CD4-positive, alpha-beta T cell (primary cell): ENCODE measurements around the gene BTBD3. TPM values are rescaled to one million over a fixed set of nuclear protein-coding genes. Genes with fewer than 3 reads are reported as not detected.

Experiments used
- ATAC-seq: fragments of 200-7000 bp; cut with Tn5 transposase; one replicate; pipeline ENCODE4 v1.10.0; 2022; ENCODE audit warnings: mild to moderate bottlenecking; ENCODE audit not compliant: poor library complexity
- CTCF ChIA-PET: fragments of 350-600 bp; sonication (Branson Sonifier 250); formaldehyde crosslinking; loops from one replicate; lab custom pipeline; 2021; ENCODE audit warnings: antibody characterized with exemption, inconsistent platforms; lab: Charles Lee
- POLR2A ChIA-PET: fragments of 350-600 bp; sonication (Branson Sonifier 250); formaldehyde crosslinking; loops from one replicate; lab custom pipeline; 2021; ENCODE audit warnings: antibody characterized with exemption, inconsistent platforms; lab: Charles Lee
- DNase-seq, 14 experiments: peaks; one replicate each; pipeline ENCODE4 v3.0.0-alpha.2; 2013 to 2020; ENCODE audit warnings: mixed read lengths in 2 of 14
- H3K27ac ChIP-seq, 2 donors: one replicate each; pipeline versions ENCODE4 v1.5.1 to v1.7.0; 2013; ENCODE audit warnings: low read length in 2 of 2, low read depth in 1 of 2, mild to moderate bottlenecking in 1 of 2
- H3K27me3 ChIP-seq, 2 experiments: 1 replicate in 1 of 2; 2 replicates in 1 of 2; pipeline versions ENCODE4 v1.6.1 to v1.7.0; 2013; ENCODE audit warnings: low read length in 2 of 2, control low read depth in 1 of 2, mild to moderate bottlenecking in 1 of 2, moderate library complexity in 1 of 2; ENCODE audit not compliant: insufficient read depth in 2 of 2, control insufficient read depth in 1 of 2
- H3K36me3 ChIP-seq: one replicate; pipeline ENCODE4 v1.6.1; 2013; ENCODE audit warnings: low read length, control low read depth; ENCODE audit not compliant: insufficient read depth
- H3K4me1 ChIP-seq: one replicate; pipeline ENCODE4 v1.6.1; 2013; ENCODE audit warnings: low read length, control low read depth; ENCODE audit not compliant: insufficient read depth
- H3K4me3 ChIP-seq: one replicate; pipeline ENCODE4 v1.5.1; 2013; ENCODE audit warnings: mild to moderate bottlenecking, low read length, moderate library complexity
- H3K9me3 ChIP-seq, 2 experiments: 1 replicate in 1 of 2; 2 replicates in 1 of 2; pipeline versions ENCODE4 v1.6.1 to v1.7.0; 2013; ENCODE audit warnings: low read length in 2 of 2, mild to moderate bottlenecking in 2 of 2, control low read depth in 1 of 2, moderate library complexity in 1 of 2; ENCODE audit not compliant: control insufficient read depth in 1 of 2, insufficient read depth in 1 of 2
- H3K27ac Mint-ChIP-seq: one replicate; pipeline ENCODE4 v1.8.0; 2020; ENCODE audit warnings: mixed read lengths
- H3K27me3 Mint-ChIP-seq: one replicate; pipeline ENCODE4 v1.8.0; 2021; ENCODE audit warnings: mixed read lengths
- H3K36me3 Mint-ChIP-seq: one replicate; pipeline ENCODE4 v1.8.0; 2021; ENCODE audit warnings: low read depth, mixed read lengths
- H3K4me1 Mint-ChIP-seq: one replicate; pipeline ENCODE4 v1.8.0; 2021; ENCODE audit warnings: low read depth, mixed read lengths
- H3K4me3 Mint-ChIP-seq: one replicate; pipeline ENCODE4 v1.8.0; 2020; ENCODE audit warnings: mild to moderate bottlenecking, mixed read lengths
- H3K9me3 Mint-ChIP-seq: one replicate; pipeline ENCODE4 v1.8.0; 2020; ENCODE audit warnings: mixed read lengths
- CTCF ChIP-seq: fragments of 200-600 bp; IDR thresholded peaks from one replicate; pipeline ENCODE4 v1.8.0; 2022; ENCODE audit warnings: antibody characterized with exemption, mild to moderate bottlenecking
- intact Hi-C, 2 experiments: fragments of 100-400 bp; cut with DNase I in 1 of 2; cut with micrococcal nuclease in 1 of 2; formaldehyde crosslinking; loops; one replicate each; pipeline versions ENCODE4 v1.15.1 to v1.9.0; 2023 to 2025; cut with DNase I, micrococcal nuclease
- total RNA-seq, 174 experiments: library from RNA in 2 of 174; stranded (reverse) in 2 of 174; gene quantifications; one replicate each; pipeline ENCODE4 v1.2.3 and lab custom pipeline; 2021 to 2026

BTBD3 gene
- total RNA-seq, 2 experiments from 2014 or later = 1.0 to 3.9 TPM

- no peaks in the 10 kb centered on the region for H3K36me3 Mint-ChIP-seq
- DNase-seq (no peak), ATAC-seq (no peak)
- no peak overlapping the region for H3K27ac ChIP-seq
- ChIA-PET POLR2A (no interaction called here), CTCF (no interaction called here)
- H3K4me1 ChIP-seq = no peaks in the 10 kb centered on the region
- H3K27me3 Mint-ChIP-seq = no peaks in the 10 kb centered on the region
- peak; percentile 18 for TF ChIP-seq CTCF
- H3K4me1 Mint-ChIP-seq = peaks cover 23% of the 10 kb centered on the region
- H3K4me3 Mint-ChIP-seq = no peak overlapping the region
- no peak overlapping the region for H3K4me3 ChIP-seq
- no peaks in the 10 kb centered on the region for H3K36me3 ChIP-seq
- H3K27me3 ChIP-seq = no peaks in the 10 kb centered on the region
- no peak overlapping the region for H3K27ac Mint-ChIP-seq
- H3K9me3 Mint-ChIP-seq = no peaks in the 10 kb centered on the region
- intact Hi-C loops = no loop called here
- H3K9me3 ChIP-seq = no peaks in the 10 kb centered on the region
These were observed 5.6 kb upstream of the BTBD3 start for GRCh38 chr20:11912013-11912658.

- Histone ChIP-seq H3K9me3 (no peaks in the 10 kb centered on the region), H3K27me3 (no peaks in the 10 kb centered on the region), H3K36me3 (no peaks in the 10 kb centered on the region), H3K27ac (no peak overlapping the region), H3K4me3 (no peak overlapping the region), H3K4me1 (no peaks in the 10 kb centered on the region)
- DNase-seq = no peak
- Mint-ChIP-seq H3K27ac (no peak overlapping the region), H3K36me3 (no peaks in the 10 kb centered on the region), H3K4me1 (peaks cover 22% of the 10 kb centered on the region), H3K9me3 (no peaks in the 10 kb centered on the region), H3K4me3 (no peak overlapping the region), H3K27me3 (no peaks in the 10 kb centered on the region)
- no peak for ATAC-seq
- no peak for TF ChIP-seq CTCF
- CTCF ChIA-PET = no interaction called here
- POLR2A ChIA-PET = no interaction called here
- intact Hi-C loops = no loop called here
These were observed 4.9 kb upstream of the BTBD3 start for GRCh38 chr20:11912659-11913415.

GRCh38 chr20:11918391-11918845, 725 bp downstream of the BTBD3 start:
- peaks cover 8% of the 10 kb centered on the region for H3K36me3 Mint-ChIP-seq

More at GRCh38 chr20:11918391-11918845, 725 bp downstream of the BTBD3 start:
- intact Hi-C loops = no loop called here
- ChIA-PET POLR2A (no interaction called here), CTCF (no interaction called here)
- H3K27me3 ChIP-seq = no peaks in the 10 kb centered on the region
- H3K27ac Mint-ChIP-seq = no peak overlapping the region
- no peaks in the 10 kb centered on the region for H3K9me3 ChIP-seq
- DNase-seq (no peak), ATAC-seq (no peak)
- H3K27me3 Mint-ChIP-seq = no peaks in the 10 kb centered on the region
- no peak overlapping the region for H3K27ac ChIP-seq
- no peak overlapping the region for H3K4me3 ChIP-seq
- no peak for TF ChIP-seq CTCF
- no peaks in the 10 kb centered on the region for H3K36me3 ChIP-seq
- H3K4me1 Mint-ChIP-seq = peaks cover 16% of the 10 kb centered on the region
- H3K4me1 ChIP-seq = no peaks in the 10 kb centered on the region
- no peaks in the 10 kb centered on the region for H3K9me3 Mint-ChIP-seq
- H3K4me3 Mint-ChIP-seq = no peak overlapping the region
